NCI-H128 (cell line): Measurements from ENCODE around the gene SOX13.

Source experiments
- DNase-seq: peaks from one replicate; lab custom pipeline; 2025; ENCODE audit not compliant: unreplicated experiment; lab: John Stamatoyannopoulos, UW

SOX13 gene

DNA sequence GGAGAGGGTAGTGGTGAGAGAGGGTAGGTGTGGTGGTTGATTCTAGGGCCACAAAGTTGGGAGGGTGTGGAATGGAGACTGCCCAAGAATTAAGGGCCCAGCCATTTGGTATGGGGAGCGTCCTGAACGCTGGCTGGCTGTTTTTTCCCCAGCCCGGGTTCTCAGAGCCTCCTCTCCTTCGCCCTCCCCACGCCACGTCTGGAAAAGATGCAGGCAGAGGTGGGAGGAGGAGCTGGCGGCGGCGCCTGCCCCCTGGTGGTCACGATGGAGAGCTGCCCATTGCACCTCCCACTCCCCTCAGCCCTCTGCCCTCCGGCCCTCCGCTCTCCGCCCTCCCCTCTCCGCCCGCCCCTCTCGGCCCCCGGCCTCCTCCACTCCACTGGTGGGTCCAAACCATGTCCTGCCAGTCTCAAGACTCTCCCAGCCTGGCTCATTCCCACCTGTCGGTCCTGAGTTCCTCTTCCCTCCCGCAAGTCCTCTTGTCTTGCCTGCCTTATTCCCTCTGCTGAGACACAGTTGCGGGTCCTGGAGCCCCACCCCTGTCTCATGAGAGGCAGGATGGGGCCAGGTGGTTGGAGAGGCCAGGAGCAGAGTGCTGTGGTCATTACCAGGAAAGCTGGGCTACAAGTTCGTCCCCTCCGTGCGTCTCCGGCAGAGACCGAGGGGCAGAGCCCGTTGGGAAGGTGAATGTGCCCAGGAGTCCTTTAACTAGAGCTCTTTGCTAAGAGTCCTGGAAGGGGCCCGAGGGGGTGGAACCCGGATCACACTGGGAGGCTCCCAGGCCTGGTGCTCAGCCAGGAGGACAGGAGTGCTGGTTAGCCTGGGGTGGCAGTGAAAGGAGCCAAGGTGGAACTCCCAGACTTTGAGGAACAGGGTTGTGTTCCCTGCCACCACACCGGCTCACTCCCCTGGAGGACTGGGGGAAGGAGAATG, 56.3 kb downstream of the SOX13 start:
- peak; percentile 39 for DNase-seq

DNA sequence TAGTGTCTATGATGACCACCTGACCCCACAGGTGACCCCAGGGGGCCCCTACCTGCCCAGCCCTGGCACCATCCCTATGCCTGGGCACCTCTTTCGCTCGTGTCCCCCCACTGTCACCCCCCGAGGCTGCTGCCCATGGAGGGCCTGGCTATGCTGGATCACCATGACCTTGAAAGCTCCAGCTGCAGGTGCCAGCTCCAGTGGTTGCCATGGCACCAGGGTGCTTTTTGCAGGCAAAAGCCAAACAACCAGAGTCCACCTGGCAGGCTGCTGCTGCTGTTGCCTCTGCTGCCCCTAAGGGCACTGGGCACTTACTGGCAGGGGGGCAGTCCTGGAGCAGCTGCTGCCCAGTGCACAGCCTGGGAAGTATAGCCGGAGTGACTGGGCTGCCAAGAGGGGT, 57.3 kb downstream of the SOX13 start:
- DNase-seq, result no peak

DNA sequence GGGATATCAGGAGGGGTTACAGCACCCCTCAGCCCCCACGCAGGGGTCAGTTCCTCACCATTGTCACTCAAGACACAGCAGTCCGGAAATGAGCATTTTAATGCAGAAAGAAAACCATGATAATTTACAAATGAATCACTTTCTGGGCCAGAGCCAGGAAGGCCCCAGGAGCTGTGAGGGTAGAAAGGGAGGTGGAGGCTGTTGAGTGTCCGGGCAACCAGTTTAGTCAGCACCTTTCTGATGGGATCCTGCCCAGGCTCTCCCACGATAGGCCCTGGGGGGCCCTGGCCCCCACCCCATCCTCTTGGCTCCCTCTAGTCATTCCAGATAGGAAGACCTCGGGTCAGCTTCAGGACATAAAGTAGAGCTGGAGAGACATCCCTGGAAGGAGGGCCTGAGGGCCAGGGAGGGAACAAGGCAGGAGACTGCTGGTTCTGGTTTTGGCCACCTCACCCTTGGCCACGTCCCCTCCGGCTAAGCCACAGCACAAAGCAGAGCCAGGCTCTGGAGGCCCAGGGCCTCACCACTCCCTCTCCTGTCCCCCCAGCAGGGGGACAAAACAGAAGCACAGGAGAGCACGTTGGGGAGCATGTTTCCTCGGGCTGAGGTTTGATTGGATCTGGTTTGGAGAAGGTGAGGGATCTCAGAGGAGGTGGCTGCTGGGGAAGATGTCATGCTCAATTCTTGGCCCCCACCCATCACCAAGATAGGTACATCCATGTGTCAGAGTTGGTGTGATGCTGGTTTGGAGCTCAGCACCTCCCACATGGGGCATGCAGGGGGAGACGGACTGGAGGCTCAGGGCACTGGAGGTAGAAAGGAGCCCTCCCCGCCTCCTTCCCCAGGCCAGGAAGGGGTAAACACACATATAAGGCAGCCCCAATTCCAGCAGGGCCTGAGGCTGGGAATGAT, 58.3 kb downstream of the SOX13 start:
- no peak for DNase-seq

DNA sequence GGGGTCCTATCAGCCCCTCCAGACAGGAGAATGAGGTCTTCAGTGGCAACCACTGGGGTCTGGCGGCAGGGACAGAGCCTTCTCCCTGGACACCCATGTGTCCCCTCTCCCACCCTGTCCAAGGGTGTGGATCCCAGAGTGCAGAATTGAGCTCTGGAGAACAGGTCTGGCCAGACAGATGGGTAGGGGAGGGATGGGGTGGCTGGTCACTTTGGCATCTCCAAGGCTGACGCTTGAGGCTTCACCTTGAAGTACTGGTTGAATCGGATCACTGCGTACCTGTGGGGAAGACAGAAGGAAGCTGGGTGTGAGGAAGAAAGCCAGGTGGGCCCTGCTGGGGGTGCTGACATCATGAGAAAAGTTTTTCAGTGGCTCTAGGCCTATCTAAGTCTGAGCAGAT, 59.1 kb downstream of the SOX13 start:
- no peak for DNase-seq

DNA sequence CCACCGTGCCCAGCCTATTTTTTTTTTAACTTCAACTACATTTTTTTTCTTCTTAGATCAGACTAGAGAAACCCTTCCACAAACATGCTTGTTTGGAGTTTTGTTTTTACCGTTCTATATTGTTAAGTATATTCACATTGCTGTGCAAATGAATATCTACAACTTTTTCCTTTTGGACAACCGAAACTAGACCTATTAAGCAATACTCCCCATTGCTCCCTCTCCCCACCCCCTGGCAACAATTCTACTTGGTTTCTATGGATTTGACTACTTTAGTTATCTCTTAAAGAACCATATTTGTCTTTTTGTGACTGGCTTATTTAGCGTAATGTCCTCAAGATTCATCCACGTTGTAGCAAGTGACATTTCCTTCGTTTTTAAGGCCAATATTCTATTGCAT, 59.8 kb downstream of the SOX13 start:
- no peak for DNase-seq

DNA sequence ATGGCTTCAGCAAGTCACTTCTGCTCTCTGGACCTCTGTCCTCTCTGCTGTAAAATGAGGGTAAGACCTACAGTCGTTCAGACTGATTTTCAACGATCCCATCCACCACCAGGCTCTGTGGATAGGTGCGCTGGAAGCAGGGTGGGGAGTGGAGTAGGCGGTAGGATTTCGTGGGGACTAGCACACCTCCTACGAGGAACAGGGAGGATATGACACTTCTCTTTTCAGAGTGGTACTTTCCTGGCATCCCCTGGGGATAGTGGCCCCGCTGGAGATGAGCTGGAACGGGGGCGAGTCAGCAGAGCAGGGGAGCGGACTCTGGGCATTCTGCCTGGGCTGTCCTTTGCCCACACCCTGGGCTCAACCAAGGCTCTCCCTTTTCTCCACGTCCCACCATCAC, 61.2 kb downstream of the SOX13 start:
- no peak for DNase-seq

DNA sequence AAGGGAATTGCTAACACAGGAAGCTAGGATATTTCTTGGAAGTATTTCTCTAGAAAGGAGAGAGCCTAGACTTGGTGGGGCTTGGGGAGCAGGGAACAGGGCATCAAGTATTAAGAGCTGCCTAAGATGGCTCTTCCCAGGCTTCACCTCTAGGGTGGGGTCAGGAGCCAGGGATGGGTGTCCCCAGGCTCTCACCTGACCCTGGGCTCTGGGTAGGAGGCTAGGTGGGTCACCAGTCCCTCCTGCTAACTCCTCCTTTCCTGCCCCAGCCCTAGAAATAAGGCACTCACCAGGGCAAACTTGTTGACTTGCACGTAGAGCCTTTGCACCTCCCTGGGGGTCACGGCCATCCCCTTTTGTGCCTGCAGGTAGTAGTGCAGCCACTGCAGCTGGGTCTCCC, 63.9 kb downstream of the SOX13 start:
- DNase-seq, result no peak

DNA sequence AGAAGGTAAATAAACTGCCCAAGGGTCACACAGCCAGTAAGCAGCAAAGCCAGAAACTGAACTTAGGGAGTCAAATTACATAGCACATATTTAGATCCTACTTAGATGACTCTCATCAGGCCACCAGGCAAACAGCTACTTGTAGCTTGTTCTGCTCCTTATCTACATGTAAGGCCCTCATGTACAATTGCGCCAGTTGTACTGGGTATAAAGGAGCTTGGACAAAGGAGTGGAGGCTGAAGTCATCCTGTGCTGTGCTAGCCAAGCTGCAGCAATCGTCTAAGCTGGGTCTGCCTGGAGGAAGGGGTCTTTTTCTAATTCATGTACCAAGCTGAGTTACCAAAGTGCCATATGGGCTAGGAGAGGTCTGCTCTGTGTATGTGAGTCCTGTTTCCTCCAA, 66.2 kb downstream of the SOX13 start:
- no peak for DNase-seq

DNA sequence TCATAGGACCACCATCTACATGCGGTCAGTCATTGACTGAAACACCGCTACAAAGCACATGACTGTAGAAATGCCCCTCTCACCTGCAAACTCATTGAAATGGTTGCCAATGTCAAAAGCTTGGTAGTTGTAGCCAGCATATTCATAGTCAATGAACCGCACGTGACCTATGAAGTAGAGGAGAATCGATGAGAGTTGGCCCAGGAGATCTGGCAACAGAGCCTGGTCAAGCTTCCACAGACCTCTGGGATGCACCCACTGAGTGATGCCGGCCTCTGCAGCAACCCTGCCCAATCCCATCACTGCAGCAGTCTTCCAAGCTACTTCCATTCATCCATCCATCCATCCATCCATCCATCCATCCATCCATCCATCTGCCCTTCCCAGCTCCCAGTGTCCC, 67.0 kb downstream of the SOX13 start:
- DNase-seq, result no peak

DNA sequence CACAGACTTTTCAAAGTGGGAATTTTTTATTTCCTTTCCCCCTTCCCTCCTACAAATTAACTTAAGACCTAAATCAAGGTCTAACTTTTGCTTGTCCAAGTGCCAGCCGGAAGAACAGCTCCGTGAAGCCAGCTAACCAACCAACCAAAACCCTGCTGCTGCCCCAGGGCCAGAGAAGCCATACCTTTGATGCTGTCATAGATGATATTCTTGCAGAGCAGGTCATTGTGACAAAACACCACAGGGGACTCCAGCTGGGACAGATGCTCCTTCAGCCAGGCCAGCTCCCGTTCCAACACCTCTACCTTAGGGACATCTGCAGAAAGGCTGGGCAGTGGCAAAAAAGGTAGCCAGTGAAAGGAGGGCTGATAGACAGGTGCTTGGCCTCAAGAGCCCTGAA, 68.2 kb downstream of the SOX13 start:
- no peak for DNase-seq

DNA sequence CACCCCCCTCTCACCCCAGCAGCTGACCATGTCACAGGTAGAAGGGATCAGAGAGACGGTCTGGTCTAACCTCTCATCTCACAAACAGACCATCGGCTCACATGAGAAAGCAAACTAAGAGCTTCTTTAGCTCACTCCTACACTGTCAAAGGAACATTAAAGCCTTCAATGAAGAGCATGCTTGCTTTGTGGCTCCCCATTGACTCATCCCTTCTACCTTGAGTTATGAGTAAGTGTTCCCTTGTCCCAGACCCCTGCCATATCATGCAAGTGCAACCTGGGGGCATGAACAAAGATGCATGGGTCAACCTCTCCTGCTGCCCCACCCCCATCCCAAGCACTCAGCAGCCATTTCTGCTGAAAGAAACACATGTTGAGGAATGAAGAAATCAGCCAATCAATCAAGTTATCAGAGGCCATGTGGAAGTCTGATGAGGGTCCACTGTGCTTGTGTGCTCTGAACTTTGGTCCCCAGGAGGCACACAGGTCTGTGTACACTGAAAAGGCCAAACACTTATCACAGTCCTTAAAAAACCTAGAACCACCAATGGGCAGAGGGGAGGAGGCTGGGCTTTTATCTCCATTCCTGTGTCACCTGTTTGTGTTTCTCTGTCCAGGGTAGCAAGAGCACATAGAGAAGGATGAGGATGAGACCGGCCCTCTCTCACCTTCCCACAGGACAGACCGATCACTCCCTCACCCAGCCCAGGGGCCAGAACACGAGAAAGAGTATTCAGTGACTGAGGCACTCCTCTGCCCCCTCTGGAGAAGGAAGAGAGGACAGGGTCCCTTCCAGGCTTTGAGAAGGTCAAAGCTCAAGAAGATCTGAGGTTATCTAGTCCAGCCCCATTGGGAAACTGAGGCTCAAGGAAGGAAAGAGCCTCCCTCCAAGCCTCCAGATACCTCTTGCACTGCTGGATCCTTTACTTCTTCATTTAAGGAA, 69.4 kb downstream of the SOX13 start:
- no peak for DNase-seq

DNA sequence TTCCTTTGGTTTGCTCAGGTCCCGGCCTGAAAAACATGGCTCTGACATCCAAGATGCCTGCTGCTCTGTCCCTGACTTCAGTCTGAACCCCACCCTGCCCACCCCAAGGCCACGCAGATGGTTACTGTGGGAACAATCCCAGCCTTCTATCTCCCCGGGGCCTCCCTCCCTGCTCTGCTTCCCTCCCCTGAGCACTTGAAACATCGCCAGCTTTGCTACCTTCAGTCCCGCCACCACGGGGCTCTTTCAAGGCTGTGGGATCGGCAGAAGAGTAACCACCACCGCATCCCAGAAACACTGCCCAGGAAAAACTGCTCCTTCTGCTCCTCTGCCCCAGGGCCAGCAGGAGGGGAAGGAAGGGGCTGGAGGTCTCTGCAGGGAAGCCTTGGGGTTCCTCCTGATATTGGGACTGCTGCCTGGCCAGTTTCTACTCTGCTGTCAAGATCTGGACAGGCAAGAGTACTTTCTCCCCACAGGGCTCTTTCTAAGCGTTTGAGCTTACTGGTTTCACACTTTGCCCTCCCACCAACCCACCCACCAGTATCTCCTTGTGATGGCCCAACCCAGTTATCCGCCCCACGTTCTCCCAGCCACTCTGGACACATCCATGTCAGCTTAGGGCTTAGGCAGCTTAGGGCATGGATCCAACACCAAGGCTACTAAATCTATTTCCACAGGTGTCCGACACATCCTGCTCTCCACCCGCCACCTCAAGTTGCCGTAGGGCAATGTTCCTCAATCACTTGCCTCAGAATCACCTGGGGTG, 70.5 kb downstream of the SOX13 start:
- no peak for DNase-seq

DNA sequence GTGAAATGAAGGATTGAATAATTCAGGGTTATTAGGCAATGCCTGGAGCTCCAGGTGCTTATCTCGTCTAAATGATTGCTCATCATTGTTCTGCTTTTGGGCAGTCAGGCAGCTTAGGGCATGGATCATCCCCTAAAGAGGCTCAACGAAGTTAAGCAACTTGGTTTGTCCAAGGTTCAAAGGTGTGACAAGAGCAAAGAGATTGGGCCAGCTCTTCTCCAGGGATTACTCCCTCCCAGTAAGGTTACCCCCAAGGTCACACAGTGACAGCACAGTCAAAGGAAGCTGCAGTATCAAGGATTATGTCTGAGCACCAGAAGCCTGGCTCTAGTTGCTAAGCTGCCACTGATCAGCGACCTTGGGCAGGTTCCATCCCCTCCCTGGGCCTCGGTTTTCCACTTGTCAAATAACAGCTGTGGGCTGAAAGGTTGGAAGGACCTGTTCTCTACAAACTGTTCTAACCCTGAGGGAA, 72.2 kb downstream of the SOX13 start:
- no peak for DNase-seq

DNA sequence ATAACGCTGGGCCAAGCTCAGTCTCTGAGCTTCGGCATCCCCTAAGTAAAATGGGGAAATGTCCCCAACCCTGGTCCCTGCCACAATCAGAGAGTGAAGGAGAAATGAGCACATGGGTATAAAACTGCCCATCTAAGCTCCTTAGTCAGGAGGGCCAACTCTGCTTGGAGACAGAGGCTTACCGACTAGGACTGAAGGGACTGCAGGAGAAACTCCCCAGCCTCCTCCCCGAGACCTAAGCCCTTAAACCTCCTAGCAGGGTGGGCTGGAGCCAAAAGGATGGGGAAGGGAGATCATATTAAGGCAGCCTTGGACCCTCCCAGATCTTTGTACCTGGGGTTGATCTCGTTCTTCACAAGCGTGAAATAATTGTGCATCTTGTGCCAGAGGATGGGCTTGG, 73.4 kb downstream of the SOX13 start:
- no peak for DNase-seq

DNA sequence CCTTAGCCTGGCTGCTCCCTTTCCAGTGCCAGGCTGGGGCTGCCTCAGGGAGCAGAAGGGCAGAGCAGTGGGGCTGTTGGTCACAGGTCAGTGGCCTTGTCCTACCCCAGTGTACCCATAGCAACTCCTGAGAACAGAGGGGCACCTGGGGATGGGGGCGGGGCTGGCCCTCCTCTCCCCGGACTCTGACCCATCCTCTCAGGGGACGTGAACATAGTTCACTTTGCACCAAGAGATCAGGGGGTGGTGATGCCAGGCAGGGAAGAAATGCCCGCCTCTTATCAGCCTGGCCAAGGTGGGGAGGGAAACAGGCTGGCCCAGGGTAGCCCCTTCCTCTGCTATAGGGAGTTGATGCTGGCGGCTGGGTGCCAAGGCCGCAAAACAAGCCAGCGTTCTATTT, 74.0 kb downstream of the SOX13 start:
- DNase-seq, result no peak

DNA sequence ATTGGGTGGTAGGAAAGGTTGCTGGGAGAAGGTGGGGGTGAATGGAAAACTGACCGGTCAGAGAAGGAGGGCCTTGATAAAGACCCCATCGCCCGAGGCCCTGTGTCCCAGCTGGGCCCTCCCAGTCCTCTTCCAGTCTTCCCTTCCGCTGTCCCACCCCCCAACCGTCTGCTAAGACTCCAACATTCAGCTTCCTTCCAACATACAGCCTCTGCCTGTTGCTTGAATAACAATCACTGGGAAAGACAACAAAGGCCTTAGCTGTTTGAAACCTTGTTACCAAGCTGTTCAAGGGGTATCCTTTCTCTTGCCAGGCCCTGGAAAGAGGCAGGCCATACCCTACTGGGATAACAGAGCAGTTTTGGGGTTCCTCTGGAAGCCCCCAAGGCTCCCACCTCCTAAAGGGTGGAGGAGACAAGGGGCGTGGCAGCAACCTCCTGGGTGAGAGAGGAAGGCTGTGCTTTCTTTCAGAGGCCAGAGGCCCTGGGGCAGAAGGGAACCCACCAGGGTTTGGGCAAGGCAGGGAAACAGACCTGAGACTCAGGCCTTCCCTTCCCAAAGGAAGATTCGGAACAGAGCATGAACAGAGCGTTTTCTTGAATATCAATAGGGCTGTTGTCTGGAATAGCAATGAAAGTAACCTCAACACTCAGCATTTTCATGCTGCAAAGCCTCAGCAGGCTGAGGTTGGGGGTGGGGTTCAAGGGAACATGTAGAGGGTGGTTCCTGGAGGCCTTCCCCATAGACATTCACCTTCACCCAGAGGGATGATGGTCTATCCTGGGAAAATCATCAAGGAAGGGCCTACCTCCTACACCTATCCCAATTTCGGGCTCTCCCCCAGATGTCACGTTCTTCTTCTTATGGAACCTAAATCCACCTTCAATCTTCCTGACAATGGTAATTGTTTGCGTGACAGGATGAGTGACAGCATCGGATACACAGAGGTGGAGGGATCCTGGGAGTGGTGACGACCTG, 74.8 kb downstream of the SOX13 start:
- no peak for DNase-seq

DNA sequence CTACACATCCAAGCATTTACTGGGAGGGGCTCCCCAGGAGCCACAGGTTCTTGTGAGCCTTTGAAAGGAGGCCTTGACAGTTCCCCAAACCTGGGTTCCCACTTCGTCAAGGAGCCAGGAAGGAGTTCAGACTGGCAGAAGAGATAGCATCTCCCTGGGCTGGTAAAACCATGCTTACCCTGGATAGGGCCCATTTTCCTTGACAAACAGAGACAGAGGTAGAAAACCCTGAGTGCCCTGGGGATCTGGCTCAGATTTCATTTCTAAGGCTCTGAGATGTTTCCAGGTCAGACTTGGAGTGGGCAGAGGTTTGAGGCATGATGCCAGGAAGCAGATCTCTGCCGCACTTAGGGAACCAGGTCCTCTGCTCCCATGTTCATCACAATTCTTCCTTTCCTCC, 76.2 kb downstream of the SOX13 start:
- DNase-seq, result no peak

DNA sequence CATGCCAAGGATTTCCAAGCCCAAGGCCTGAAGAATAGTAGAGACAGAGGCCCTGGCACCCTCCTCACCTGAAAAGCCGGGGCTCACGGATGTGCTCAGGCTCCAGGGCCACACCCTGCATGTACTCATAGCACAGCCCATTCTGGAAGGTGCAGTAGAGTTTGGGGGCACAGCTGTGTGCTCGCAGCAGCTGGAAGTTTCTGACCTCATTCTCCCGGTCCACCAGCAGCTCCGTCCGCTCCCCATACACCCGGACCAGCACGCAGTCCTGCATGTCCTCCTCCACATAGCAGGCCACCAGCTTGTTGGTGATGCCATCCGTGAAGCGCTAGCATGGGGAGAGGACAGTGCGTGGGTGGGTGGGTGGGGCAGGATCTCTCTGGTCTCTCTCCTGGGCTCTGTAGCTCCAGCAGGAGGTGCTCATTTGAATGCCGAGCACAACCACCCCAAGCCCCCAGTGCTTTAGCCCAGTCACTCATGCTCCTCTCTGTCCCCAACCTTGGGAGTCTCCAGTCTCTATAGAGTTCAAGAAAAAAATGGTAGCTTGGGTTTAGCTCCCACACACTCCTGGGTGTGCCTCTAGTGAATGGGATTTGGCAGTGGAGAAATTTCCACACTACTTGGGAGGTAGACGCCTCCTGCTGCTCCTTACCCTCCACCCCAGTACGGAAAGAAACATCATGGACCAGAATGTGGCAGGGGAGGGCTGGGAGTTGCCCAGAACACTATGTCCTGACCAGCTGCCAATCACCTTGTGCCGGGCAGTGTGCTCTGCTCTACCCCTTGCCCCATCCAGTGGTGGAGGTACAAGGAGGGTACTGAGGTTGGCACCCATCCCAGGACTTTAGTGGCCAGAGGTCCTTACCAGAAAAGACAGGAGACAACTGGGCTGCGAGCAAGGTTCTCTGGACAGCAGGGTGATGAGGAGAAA, 77.0 kb downstream of the SOX13 start:
- DNase-seq, result no peak
